NCI-H748 (cell line): Measurements from ENCODE around the gene RIOX2.
A peak's percentile ranks its signal among the peaks of the same experiment; 100 is the strongest.
"Not testable (repeated sequence)": the region's sequence is repeated elsewhere in the genome, so short reads cannot be mapped to it uniquely, and the experiment has no call there.

ENCODE experiments used
- DNase-seq: peaks from one replicate; lab custom pipeline; 2025; ENCODE audit not compliant: unreplicated experiment; lab: John Stamatoyannopoulos, UW

The RIOX2 gene

DNA sequence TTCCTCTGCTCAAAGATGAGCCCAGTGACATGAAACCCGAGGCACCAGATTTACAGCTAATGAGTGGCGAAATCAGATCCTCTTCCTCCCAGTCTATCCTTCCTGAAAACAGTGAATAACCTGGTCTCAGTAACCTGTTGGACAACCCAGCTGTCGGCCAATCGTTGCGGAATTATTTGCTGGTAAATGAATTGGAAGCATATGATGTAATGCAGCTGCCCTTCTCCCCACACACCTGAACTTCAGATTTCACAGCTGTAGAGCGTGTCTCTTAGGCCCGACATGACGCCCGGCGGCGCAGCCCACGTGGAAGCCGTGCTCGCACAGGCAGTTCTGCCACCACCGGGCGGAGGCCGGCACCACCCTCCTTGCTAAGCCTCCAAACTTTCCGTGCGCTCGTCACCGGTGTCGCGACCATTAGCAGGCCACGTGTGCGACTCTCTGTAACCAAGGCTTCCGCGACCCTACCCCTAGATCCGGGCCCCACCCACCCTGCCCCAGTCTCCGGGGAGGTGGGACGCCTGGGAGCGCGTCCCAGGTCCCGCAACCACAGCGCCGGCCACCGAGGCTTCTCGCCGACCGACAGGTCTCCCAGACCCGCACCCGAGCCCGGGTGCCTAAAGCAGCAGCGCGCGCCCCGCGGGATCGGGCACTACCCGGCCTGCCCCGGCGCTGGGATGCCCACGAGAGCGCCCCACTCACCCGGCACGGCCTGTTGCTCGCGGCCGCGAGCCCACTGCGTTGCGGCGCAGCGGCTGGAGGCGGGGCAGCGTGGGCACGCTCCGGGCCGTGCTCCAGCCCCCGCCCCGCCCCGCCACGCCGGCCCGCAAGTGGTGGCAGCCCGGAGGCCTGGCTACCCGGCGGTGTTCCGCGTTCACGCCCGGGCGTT, at the start of gene RIOX2:
Gene RIOX2 (minus strand): TSS at position 753 of the 889 bp plus-strand sequence. CDS start 4,838 bp downstream, outside the sequence.
- peak; percentile 77 for DNase-seq

- no peak for DNase-seq
These were observed 48.2 kb upstream of the RIOX2 start for GRCh38 chr3:98020412-98020811.

GRCh38 chr3:98018301-98018700, 46.1 kb upstream of the RIOX2 start:
- DNase-seq: no peak

DNA sequence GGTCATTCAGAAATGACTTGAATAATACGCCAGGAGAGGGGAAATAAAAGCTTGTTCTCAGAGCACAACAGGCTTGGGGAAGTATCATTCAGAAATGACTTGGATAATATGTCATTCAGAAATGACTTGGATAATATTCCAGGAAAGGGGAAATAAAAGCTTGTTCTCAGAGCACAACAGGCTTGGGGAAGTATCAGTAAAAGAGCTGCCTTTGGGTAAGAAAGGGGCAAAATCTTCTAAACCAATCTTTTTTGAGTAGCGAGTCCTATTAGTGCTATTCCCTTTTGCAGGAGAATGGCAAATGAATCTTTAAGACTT, 42.0 kb upstream of the RIOX2 start:
- no peak for DNase-seq

DNA sequence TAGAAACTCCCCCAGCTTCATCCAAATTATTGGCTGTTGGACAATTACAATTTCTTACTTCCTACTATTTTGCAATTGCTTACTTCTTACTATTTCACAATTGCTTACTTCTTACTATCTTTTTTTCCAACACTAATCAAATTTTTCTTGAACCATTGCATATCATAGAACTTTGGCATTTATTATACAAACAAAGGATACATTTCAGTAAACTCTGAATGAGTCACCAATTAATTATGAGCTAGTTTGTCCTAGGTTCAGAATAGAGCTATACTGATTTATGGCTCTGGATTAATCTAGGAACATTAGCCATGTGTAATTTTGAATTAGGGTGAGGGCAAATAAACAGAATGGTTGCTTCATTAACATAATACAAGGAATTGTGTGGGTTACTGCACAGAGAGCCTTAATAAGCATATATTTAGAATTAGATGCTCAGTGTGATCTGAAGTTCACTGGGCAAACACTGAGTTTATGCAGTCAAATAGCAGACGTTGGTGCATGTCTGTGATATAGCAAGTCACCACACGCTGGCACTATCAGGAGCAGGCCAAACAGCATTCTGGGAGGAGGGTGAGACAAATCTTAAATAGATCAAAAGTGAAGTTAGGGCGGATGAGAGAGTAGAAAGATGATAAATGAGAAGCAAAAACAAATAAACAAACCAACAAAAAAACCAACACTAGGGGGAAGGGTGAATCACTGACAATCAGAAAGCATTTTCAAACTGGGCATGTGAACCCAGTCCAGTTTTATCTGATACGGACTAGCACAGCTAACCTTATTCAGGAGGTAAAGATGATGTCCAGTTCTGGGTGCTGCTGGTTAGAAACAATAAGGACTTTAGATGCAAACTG, 41.4 kb upstream of the RIOX2 start:
- no peak for DNase-seq

DNA sequence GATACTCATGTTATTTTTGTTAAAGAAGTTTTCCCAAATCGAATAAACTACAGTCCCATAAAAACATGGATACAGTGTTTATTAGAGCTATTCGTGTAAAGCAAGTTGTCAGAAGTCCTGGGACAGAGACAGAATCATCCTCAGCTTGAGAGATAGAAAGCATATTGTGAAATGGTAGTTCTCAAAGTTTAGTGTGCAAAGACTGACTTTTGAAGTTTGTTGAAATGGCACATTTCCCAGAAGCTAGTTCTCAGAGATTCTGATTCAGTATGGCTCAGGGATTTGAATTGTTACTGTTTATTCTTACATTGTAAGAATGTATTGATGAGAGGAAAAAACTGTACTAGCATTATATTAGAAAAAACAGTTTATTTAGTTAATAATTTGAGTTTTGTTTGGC, 40.7 kb upstream of the RIOX2 start:
- DNase-seq: no peak

DNA sequence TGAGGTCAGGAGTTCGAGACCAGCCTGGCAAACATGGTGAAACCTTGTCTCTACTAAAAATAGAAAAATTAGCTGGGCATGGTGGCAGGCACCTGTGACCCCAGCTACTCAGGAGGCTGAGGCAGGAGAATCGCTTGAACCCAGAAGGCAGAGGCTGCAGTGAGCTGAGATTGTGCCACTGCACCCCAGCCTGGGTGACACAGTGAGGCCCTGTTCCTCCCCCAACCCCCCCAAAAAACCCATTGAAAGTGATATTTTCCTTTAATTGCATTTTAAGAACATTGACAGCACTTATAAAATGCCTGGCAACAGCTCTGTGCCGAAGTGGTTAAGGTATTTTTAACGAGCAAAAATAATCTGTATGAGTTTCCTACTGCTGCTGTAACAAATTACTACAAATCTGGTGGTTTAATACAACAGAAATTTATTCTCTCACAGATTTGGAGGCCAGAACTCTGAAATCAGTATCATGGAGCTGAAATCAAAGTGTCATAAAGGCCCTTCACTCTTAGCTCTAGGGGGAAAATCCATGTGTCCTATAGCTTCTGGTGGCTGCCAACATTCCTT, 38.7 kb upstream of the RIOX2 start:
- not testable (repeated sequence) for DNase-seq

DNA sequence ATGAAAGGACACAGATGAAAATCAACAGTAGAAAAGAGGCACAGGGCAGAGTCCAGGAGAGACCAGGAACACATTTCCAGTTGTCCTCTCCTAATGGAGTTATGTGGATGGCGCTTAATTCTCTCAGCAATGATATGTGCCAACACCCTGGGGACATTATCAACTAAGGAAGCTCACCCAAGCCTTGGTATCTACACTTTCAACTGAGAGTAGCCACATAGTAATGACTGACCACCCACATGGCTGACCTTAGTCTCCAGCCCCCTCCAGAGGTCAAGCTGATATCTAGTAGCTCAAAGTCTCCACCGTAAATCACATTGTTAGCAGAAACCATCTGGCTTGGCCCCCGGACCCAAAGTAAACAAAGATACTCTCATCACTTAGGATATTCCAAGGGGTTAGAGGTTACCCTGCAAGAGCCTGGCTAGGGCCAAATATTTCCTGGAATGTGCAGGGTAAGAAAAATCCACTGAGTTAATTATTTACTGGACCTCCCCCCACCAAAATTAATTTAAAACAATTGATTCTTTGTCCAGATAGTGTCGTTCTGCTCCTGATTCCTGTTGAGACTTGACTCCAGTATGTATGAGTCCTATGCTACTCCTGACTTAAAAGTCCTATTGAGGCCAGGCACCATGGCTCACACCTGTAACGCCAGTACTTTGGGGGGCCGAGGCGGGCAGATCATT, 38.1 kb upstream of the RIOX2 start:
- no peak for DNase-seq

DNA sequence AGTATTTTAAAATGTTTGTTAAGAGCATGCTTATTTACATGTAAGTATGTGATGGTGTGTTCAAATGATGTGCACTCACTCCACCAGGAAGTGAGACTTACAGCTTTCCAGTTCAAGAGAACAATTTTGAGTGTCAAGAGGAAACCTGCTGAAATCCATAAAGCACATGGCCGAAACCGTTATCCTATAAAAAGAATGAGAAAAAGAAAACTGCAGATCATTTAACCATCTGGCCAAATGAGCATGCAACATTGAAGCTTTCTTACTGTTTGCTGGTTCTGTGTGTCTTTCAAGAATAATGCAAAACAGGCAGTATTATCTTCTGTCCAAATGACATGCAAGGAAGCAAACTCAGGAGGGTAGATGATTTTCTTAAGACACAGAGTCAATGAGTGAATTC, 36.6 kb upstream of the RIOX2 start:
- DNase-seq: no peak

DNA sequence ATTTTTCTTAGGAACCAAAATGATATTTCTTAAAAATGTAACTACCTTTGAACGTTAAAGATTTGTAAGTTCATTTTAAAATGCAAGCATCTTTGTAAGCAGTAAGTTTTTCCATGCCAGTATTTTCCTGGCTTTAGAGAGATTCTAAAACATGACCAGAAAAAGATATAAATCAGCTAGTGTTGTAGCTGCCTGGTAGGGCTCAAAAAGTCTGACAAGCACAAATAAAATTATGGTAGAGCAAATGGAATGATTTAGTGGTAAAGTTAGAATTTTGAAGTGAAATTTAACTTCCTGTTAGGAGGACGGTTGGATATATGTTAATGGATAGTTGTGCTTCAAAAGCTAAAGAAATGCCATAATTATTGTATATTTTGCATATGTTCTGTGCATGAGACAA, 33.2 kb upstream of the RIOX2 start:
- no peak for DNase-seq

- no peak for DNase-seq
These were observed 32.5 kb upstream of the RIOX2 start for GRCh38 chr3:98004721-98005120.

- DNase-seq: no peak
These were observed 31.2 kb upstream of the RIOX2 start for GRCh38 chr3:98003306-98003969.

DNA sequence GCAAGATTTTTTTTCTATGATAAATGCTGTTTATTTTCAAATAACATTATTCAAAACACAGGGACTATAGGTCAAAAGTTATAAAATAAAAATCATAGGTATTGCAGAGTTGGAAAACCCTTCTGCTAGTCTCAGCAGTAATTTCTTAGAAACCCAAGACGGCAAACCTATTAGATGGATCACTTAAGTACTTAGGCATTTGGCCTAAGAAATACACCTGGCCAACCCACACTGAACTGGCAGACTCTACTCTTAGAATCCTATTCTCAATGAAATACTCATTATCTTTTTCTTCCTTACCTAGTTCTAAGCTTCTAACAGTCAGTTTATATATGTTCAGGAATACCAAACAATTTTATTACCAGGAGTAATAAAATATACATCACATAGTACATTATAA, 30.5 kb upstream of the RIOX2 start:
- DNase-seq: no peak

DNA sequence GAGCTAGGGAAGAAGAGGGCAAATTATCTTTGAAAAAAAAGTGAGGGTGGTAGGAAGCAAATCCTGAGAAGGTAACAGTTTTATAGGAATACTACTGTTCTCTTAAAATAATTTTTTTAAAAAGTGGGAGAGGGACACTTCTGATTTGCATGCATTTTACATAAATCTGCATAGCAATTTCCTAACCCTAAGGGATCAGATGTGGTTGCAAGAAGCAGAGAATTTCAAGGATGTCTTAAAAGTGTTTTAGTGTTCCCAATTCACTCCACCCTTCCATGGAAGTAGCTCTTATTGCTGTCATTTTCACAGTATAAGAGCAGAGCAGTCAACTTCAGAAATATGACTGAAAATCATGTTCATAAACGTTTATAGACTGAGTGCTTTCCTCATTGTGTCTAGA, 27.8 kb upstream of the RIOX2 start:
- DNase-seq: no peak

DNA sequence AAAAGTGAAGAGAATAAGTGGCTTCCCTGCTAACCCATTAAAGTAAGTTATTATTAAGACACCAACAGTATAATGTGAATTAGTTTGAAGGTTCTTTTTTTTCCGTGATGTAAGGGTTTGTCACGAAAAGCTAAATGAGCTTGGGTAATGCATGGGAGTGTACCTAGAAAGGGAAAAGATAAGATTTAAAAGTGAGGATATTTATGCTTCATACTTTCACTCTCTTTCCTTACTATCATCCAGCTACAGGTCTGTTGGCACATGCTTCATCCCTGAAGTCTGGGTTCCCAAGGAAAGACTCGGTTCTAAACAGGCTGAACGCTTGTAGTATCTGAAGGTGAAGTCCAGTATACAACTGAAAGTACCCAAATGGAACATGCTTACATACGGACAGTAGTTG, 26.9 kb upstream of the RIOX2 start:
- DNase-seq: no peak

- no peak for DNase-seq
These were observed 24.8 kb upstream of the RIOX2 start for GRCh38 chr3:97996988-97997387.

DNA sequence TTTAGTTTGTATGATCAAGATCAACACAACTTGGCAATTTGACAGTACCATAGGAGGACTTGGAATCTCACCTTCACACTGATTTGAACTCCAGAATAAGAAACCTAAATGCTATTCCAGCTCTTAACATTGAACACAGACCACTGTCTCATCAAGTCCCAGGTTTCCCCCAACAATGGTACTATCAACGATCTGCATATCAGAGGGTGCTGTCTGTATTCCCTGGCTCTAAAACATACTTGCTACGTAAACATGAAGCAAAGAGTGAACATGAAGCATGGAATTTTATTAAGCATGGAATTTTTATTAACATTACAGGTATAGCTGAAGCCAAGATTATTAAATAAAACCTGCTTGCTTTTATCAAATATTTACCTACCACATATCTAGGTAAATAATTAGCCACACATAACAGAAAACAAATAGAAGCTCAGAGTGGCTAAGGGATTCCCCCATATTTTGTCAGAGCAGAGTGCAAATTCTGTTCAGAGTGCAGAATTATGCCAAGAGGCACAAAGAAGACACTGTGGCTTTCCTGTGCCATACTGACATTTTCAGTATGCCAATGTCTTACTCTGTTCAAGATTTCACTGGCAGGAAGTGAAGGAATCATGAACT, 22.2 kb upstream of the RIOX2 start:
- no peak for DNase-seq

DNA sequence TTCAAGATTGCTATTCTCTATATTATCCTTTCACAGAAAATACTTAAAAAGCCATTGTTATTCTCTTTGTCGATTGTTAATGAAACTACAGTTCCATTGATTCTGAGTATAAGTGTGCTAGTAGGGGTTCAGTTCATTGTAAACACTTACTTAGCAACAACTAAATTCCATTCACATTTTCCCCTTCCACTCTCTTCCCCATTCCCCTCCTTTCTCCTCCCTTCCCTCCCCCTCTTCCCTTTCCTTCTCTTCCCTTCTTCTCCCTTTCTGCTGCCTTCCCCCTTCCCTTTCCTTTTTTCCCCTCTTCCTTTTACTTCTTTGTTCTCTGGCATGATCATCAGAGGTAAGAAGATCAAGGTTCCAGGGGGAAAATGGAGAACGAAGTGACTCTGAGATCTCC, 21.3 kb upstream of the RIOX2 start:
- peak; percentile 28 for DNase-seq

DNA sequence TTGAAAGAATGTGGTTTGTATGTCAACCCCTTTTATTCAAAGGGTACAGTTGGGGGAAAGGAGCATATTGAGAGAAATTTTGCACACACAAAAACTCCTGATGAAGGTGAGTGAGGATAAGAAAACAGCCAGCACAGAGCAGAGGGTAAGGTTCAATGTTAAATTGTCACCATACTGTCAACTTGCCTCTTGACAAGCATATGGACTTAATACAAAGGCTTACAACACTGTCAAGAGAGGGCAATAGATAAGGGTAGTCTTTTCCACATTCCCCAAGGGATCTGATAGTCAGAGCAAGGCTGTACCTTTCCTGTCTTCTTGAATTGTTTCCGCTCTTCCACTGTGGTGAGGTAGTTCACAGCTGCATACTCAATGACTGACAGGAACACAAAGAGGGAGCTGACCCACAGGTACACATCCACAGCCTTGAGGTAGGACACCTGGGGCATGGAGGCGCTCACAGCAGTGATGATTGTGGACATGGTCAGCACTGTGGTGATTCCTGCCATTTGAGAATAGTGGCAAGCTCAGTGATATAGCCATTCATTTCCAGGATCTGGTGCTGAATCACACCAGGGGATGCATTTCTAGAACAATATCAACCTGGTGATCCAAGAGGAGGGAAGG, 20.4 kb upstream of the RIOX2 start:
- peak; percentile 29 for DNase-seq

DNA sequence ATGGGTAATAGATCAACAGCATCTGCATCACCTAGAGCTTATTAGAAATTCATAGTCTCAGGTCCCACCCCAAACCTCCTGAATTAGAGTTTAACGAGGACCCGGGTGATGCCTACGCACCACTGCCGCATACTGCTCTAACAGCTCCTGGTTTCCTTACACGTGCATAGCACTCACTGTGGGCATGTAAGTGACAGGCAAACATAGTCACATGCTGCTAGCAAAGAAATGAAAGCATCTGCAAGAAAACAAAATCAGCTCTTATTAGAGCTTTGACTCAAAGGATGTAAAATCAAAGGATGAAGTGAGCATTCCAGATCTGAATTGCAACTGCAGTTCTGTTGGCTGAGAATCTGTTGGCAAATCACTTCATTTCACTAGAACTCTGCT, 19.1 kb upstream of the RIOX2 start:
- DNase-seq: no peak
